ENCODE data around the gene PAPPA2.

Gene PAPPA2

DNA sequence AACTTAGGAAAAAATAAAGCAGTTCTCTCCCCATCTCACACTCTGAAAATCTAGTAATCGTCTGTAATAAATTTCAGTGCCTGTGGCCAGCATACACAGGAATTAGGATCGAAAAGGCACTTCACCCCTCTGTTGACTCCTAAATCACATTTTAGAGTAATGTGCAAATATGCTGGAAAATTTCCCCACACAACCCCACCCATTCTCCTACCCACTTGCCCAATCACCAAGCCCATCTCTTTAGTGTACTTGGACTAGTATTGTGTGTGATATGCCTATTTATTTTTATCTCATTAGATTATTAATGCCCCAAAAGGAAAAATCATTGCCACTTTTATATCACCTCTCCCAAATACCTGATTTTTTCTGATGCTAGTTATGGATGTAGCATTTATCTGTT is 378.3 kb downstream of the PAPPA2 start:
- no peak for DNase-seq

DNA sequence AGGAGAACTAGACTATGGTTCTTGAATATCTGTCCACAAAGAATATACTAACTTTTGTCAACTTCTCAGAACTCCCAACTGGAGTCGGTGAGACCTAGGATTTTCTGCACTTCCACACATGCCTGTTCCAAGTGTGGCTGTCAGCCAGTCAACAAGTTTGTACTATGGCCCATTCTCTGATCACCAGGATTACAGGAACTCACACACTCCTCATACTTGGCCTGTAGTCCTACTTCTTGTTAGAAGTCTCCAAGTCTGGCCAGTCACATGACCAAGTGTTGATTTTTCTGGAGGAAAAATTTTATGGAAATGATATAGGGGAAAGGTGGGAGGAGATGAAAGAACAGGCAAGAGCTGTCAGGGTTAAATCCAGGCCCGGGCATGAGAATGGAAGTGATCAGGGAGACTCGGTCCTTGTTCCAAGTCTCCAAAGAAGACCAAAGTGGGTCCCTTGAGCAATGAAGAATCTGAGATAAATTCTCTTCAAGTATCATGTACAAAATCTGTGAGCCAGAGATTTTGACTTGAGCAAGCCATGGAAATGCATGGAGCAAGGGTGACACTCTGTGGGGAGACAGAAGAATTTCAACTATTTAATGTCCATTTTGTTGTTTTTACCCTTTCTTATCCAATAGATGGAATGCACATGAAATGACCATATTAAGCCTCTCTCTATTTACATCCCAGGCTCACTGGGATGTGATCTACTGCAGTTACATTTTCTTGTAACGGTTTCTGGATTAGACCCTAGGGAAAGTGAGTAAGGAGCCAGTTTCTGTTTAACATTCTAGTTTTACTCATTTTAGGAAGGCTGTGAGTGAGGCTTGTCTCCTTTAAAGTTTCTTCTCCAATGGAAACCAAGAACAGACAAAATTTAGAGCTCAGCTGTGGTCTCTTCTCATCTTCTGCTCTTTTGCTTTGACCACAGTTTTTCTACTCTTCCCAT is 380.6 kb downstream of the PAPPA2 start:
- peak; percentile 6 to 28 for DNase-seq
- TF ChIP-seq POLR2A (IDR thresholded peaks at IDR 0.05; ENCODE audit: low read length) (no peak), GATA1 (IDR thresholded peaks at IDR 0.05; ENCODE audit: low read depth, low read length) (no peak)

More for the DNA sequence above, 378.3 kb downstream of the PAPPA2 start:
- no peak for TF ChIP-seq POLR2A (IDR thresholded peaks at IDR 0.05; ENCODE audit: low read length)
- TF ChIP-seq GATA1 (IDR thresholded peaks at IDR 0.05; ENCODE audit: low read depth, low read length) = no peak

- TF ChIP-seq GATA1 (IDR thresholded peaks at IDR 0.05; ENCODE audit: low read depth, low read length) (no peak), POLR2A (IDR thresholded peaks at IDR 0.05; ENCODE audit: low read length) (no peak)
- DNase-seq = no peak
Measured at GRCh38 chr1:176847052-176847451, 384.1 kb downstream of the PAPPA2 start.

- no peak for DNase-seq
- TF ChIP-seq GATA1 (IDR thresholded peaks at IDR 0.05; ENCODE audit: low read depth, low read length) (no peak), POLR2A (IDR thresholded peaks at IDR 0.05; ENCODE audit: low read length) (no peak)
Measured at GRCh38 chr1:176849281-176849680, 386.3 kb downstream of the PAPPA2 start.

- DNase-seq = no peak
- TF ChIP-seq POLR2A (IDR thresholded peaks at IDR 0.05; ENCODE audit: low read length) (no peak), GATA1 (IDR thresholded peaks at IDR 0.05; ENCODE audit: low read depth, low read length) (no peak)
Measured at GRCh38 chr1:176850871-176851270, 387.9 kb downstream of the PAPPA2 start.

DNA sequence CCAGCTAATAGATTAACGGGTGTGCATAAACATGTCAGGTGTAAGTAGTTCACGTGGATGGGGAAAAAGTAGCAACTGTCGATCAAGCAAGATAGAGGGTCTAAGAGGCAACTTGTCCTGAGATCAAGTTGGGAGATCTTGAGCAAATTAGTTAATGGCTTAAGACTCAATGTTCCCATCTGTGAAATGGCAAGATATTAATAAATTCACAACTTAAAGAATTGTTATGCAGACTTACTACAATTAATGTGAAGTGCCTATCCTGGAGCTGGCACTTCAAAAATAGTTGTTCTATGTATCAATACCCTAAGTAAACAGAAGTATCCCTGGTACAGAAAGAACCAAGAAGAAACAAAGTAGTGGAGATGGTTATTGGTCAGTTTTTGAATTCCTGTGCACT is 389.1 kb downstream of the PAPPA2 start:
- TF ChIP-seq POLR2A (IDR thresholded peaks at IDR 0.05; ENCODE audit: low read length) (no peak), GATA1 (IDR thresholded peaks at IDR 0.05; ENCODE audit: low read depth, low read length) (no peak)

GRCh38 chr1:176853503-176853902 is 390.5 kb downstream of the PAPPA2 start:
- TF ChIP-seq GATA1 (IDR thresholded peaks at IDR 0.05; ENCODE audit: low read depth, low read length) (no peak), POLR2A (IDR thresholded peaks at IDR 0.05; ENCODE audit: low read length) (no peak)
- no peak for DNase-seq

More for the DNA sequence above, 389.1 kb downstream of the PAPPA2 start:
- no peak for DNase-seq

DNA sequence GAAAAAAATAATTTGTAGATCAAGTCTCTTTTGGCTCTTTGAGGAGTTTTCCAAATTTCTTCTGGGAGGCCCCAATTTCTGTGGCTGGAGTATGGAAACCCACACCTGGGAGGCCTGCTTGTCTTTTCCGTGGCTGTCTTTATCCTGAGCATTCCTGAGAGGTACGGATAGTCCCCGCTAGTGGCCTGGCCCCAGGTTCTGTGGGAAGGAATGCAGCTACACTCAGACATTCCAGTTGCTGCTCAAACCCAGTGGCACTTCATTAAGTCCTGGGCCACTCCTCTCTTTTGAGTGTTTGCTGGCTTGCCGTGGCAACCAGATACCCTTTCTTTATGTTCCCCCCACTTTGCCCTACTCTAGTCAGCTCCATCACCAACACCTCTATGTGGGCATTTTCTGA is 391.1 kb downstream of the PAPPA2 start:
- no peak for TF ChIP-seq GATA1 (IDR thresholded peaks at IDR 0.05; ENCODE audit: low read depth, low read length)

DNA sequence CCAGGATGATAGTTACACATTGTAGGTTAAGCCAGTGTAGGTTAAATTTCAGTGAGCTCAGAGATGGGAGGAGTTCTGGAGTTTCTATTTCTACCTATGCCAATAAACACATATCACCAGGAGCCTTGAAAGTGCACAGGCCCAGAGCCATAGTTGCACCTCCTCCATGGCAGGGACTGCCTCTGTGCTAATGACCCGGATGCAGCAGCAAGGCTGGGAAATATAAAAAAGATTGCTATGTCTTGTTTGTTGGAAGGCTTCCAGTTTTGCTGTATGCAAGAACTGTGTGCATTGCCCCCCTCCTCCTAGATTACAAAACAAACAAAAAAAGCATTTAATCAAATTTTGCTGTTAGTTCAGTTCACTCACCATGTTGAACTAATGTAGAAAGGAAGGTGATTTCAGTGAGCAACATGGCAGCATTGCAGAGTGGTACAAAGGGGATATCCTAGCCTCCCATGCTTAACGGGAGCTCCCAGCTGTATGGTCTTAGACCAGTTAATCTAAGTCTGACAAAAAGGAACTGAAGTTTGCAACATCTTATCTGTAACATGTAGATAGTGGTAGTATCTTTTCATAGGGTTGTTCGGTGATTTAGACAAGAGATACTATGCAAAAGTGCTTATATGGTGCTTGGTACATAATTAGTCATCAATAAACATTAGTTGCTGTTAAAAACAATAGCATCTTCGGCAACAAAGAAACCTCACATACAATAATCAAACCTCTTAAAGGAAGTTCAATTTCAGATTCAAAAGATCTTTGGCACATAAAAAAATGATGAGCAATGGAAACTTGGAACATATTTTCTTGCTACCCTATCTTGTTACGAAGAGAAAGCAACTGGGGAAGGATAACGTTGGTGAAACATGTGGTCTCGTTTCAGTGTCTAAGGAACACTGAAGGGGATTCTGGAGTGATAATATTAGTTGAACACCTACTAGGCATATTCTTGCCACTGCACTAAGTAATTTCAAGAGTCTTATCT is 392.1 kb downstream of the PAPPA2 start:
- no peak for TF ChIP-seq GATA1 (IDR thresholded peaks at IDR 0.05; ENCODE audit: low read depth, low read length)
- no peak for TF ChIP-seq POLR2A (IDR thresholded peaks at IDR 0.05; ENCODE audit: low read length)
- no peak for DNase-seq

More for the DNA sequence above, 391.1 kb downstream of the PAPPA2 start:
- DNase-seq = no peak

- DNase-seq = no peak
- TF ChIP-seq GATA1 (IDR thresholded peaks at IDR 0.05; ENCODE audit: low read depth, low read length) (no peak), POLR2A (IDR thresholded peaks at IDR 0.05; ENCODE audit: low read length) (no peak)
Measured at GRCh38 chr1:176857632-176858031, 394.7 kb downstream of the PAPPA2 start.

- TF ChIP-seq POLR2A (IDR thresholded peaks at IDR 0.05; ENCODE audit: low read length) (no peak), GATA1 (IDR thresholded peaks at IDR 0.05; ENCODE audit: low read depth, low read length) (no peak)
- DNase-seq = no peak
Measured at GRCh38 chr1:176858433-176858916, 395.5 kb downstream of the PAPPA2 start.

GRCh38 chr1:176863613-176864012 is 400.6 kb downstream of the PAPPA2 start:
- no peak for DNase-seq
- TF ChIP-seq POLR2A (IDR thresholded peaks at IDR 0.05; ENCODE audit: low read length) (no peak), GATA1 (IDR thresholded peaks at IDR 0.05; ENCODE audit: low read depth, low read length) (no peak)

- no peak for DNase-seq
- TF ChIP-seq GATA1 (IDR thresholded peaks at IDR 0.05; ENCODE audit: low read depth, low read length) = no peak
- TF ChIP-seq POLR2A (IDR thresholded peaks at IDR 0.05; ENCODE audit: low read length) = no peak
Measured at GRCh38 chr1:176864211-176864610, 401.2 kb downstream of the PAPPA2 start.
